ENCODE measurements around the gene IL15RA. TPM values are rescaled to one million over a fixed set of nuclear protein-coding genes. Genes with fewer than 3 reads are reported as not detected.

Gene IL15RA
- total and polyA plus RNA-seq, 2 donors from 2014 or later: 6.8 to 13.9 TPM

GRCh38 chr10:5956146-5956936 is 21.0 kb downstream of the IL15RA start:
- Histone ChIP-seq H3K36me3 (ENCODE audit: control insufficient read depth in 2 of 3, insufficient read depth in 3 of 3, low read length in 3 of 3) (no peaks in the 10 kb centered on the region), H3K4me3 (ENCODE audit: low read length in 3 of 3) (no peak overlapping the region), H3K9ac (ENCODE audit: low read length in 3 of 3) (no peak overlapping the region), H3K27me3 (ENCODE audit: control insufficient read depth, insufficient read depth, low read length) (no peaks in the 10 kb centered on the region), H3K27ac (ENCODE audit: low read depth in 2 of 2, low read length in 2 of 2) (no peak overlapping the region), H3K9me3 (ENCODE audit: control insufficient read depth in 2 of 3, insufficient read depth in 1 of 3, low read length in 3 of 3) (no peaks in the 10 kb centered on the region), H3K4me1 (ENCODE audit: control insufficient read depth in 2 of 3, insufficient read depth in 2 of 3, low read depth in 1 of 3, low read length in 3 of 3) (no peaks in the 10 kb centered on the region)
- intact Hi-C loops (cut with DNase I): no loop called here
- TF ChIP-seq CTCF (IDR thresholded peaks at IDR 0.05; ENCODE audit: borderline replicate concordance, extremely low read depth, insufficient read depth): no peak
- FAIRE-seq (no peak), DNase-seq (peak in 1 of 5 donors; percentile 46)

- intact Hi-C loops (cut with DNase I): no loop called here
- no peaks in the 10 kb centered on the region for H3K36me3 ChIP-seq (ENCODE audit: control insufficient read depth in 2 of 3, insufficient read depth in 3 of 3, low read length in 3 of 3)
- H3K4me1 ChIP-seq (ENCODE audit: control insufficient read depth in 2 of 3, insufficient read depth in 2 of 3, low read depth in 1 of 3, low read length in 3 of 3): no peaks in the 10 kb centered on the region
- H3K4me3 ChIP-seq (ENCODE audit: low read length in 3 of 3): no peak overlapping the region
- no peaks in the 10 kb centered on the region for H3K9me3 ChIP-seq (ENCODE audit: control insufficient read depth in 2 of 3, insufficient read depth in 1 of 3, low read length in 3 of 3)
- TF ChIP-seq CTCF (IDR thresholded peaks at IDR 0.05; ENCODE audit: borderline replicate concordance, extremely low read depth, insufficient read depth): no peak
- DNase-seq (peak in 1 of 5 donors; percentile 29), FAIRE-seq (no peak)
- no peaks in the 10 kb centered on the region for H3K27me3 ChIP-seq (ENCODE audit: control insufficient read depth, insufficient read depth, low read length)
- no peak overlapping the region for H3K27ac ChIP-seq (ENCODE audit: low read depth in 2 of 2, low read length in 2 of 2)
- H3K9ac ChIP-seq (ENCODE audit: low read length in 3 of 3): no peak overlapping the region
These were observed 23.7 kb downstream of the IL15RA start for GRCh38 chr10:5953676-5954075.

- TF ChIP-seq CTCF (IDR thresholded peaks at IDR 0.05; ENCODE audit: borderline replicate concordance, extremely low read depth, insufficient read depth): no peak
- H3K36me3 ChIP-seq (ENCODE audit: control insufficient read depth in 2 of 3, insufficient read depth in 3 of 3, low read length in 3 of 3): no peaks in the 10 kb centered on the region
- intact Hi-C loops (cut with DNase I): no loop called here
- H3K9me3 ChIP-seq (ENCODE audit: control insufficient read depth in 2 of 3, insufficient read depth in 1 of 3, low read length in 3 of 3): no peaks in the 10 kb centered on the region
- no peak for FAIRE-seq
- no peaks in the 10 kb centered on the region for H3K4me1 ChIP-seq (ENCODE audit: control insufficient read depth in 2 of 3, insufficient read depth in 2 of 3, low read depth in 1 of 3, low read length in 3 of 3)
- peak in 1 of 5 donors; percentile 42 for DNase-seq
- no peaks in the 10 kb centered on the region for H3K27me3 ChIP-seq (ENCODE audit: control insufficient read depth, insufficient read depth, low read length)
- H3K9ac ChIP-seq (ENCODE audit: low read length in 3 of 3): no peak overlapping the region
- no peak overlapping the region for H3K4me3 ChIP-seq (ENCODE audit: low read length in 3 of 3)
- H3K27ac ChIP-seq (ENCODE audit: low read depth in 2 of 2, low read length in 2 of 2): no peak overlapping the region
These were observed 24.5 kb downstream of the IL15RA start for GRCh38 chr10:5952731-5953385.
